SK-N-MC (cell line): ENCODE measurements around the gene ELOA.

ENCODE experiments used
- EZH2 ChIP-seq: fragments of 200-600 bp; sonication (generic); IDR thresholded peaks from one replicate; pipeline ENCODE4 v1.6.1; 2017; ENCODE audit warnings: antibody characterized with exemption
- POLR2AphosphoS5 ChIP-seq: IDR thresholded peaks from 2 replicates; pipeline ENCODE4 v1.6.1; 2012; ENCODE audit warnings: mild to moderate bottlenecking, low read depth, low read length, borderline replicate concordance

- TF ChIP-seq POLR2AphosphoS5 (no peak), EZH2 (no peak)
These were observed 64.2 kb downstream of the ELOA start for GRCh38 chr1:23807453-23807852.
